ENCODE measurements around the gene PHF2.

The PHF2 gene

GRCh38 chr9:93649610-93650261 lies 73.4 kb downstream of the PHF2 start:
- no peak for DNase-seq (ENCODE audit: low read depth, low spot score)
- in situ Hi-C loops (cut with HindIII; ENCODE audit: low sequenced_read_pairs) = no loop called here
- H3K4me3 ChIP-seq (ENCODE audit: low read depth, low read length) = no peak overlapping the region
- TF ChIP-seq CTCF (IDR thresholded peaks at IDR 0.05; ENCODE audit: low read depth, low read length) = no peak

- no peak overlapping the region for H3K4me3 ChIP-seq (ENCODE audit: low read depth, low read length)
- in situ Hi-C loops (cut with HindIII; ENCODE audit: low sequenced_read_pairs) = no loop called here
- TF ChIP-seq CTCF (IDR thresholded peaks at IDR 0.05; ENCODE audit: low read depth, low read length) = no peak
- DNase-seq (ENCODE audit: low read depth, low spot score) = no peak
Observed at GRCh38 chr9:93650448-93650847, 74.1 kb downstream of the PHF2 start.

GRCh38 chr9:93651521-93651950 lies 75.2 kb downstream of the PHF2 start:
- in situ Hi-C loops (cut with HindIII; ENCODE audit: low sequenced_read_pairs) = no loop called here
- no peak for TF ChIP-seq CTCF (IDR thresholded peaks at IDR 0.05; ENCODE audit: low read depth, low read length)

GRCh38 chr9:93652604-93653592 lies 76.5 kb downstream of the PHF2 start:
- no peak overlapping the region for H3K4me3 ChIP-seq (ENCODE audit: low read depth, low read length)
- in situ Hi-C loops (cut with HindIII; ENCODE audit: low sequenced_read_pairs) = no loop called here
- no peak for TF ChIP-seq CTCF (IDR thresholded peaks at IDR 0.05; ENCODE audit: low read depth, low read length)
- no peak for DNase-seq (ENCODE audit: low read depth, low spot score)

More at GRCh38 chr9:93651521-93651950, 75.2 kb downstream of the PHF2 start:
- no peak overlapping the region for H3K4me3 ChIP-seq (ENCODE audit: low read depth, low read length)
- no peak for DNase-seq (ENCODE audit: low read depth, low spot score)

- no peak overlapping the region for H3K4me3 ChIP-seq (ENCODE audit: low read depth, low read length)
- DNase-seq (ENCODE audit: low read depth, low spot score) = no peak
- TF ChIP-seq CTCF (IDR thresholded peaks at IDR 0.05; ENCODE audit: low read depth, low read length) = no peak
- in situ Hi-C loops (cut with HindIII; ENCODE audit: low sequenced_read_pairs) = no loop called here
Observed at GRCh38 chr9:93653760-93654159, 77.4 kb downstream of the PHF2 start.

GRCh38 chr9:93654351-93654961 lies 78.1 kb downstream of the PHF2 start:
- TF ChIP-seq CTCF (IDR thresholded peaks at IDR 0.05; ENCODE audit: low read depth, low read length) = no peak
- DNase-seq (ENCODE audit: low read depth, low spot score) = no peak
- no peak overlapping the region for H3K4me3 ChIP-seq (ENCODE audit: low read depth, low read length)
- in situ Hi-C loops (cut with HindIII; ENCODE audit: low sequenced_read_pairs) = no loop called here
